ENCODE data around the gene AOPEP.

GRCh38 chr9:95007226-95007869 is 280.8 kb downstream of the AOPEP start:
- TF ChIP-seq CTCF (IDR thresholded peaks at IDR 0.05): no peak
- no peak for TF ChIP-seq POLR2A (IDR thresholded peaks at IDR 0.05)
- no peak for TF ChIP-seq POLR2AphosphoS5 (IDR thresholded peaks at IDR 0.05)
- TF ChIP-seq EP300 (IDR thresholded peaks at IDR 0.05): no peak

Measured in upper lobe of left lung (tissue), 4 donors.